CD14-positive monocyte (primary cell): ENCODE data around the gene NPAS3. TPM values are rescaled to one million over a fixed set of nuclear protein-coding genes. Genes with fewer than 3 reads are reported as not detected.

ENCODE experiments used
- DNase-seq, 3 donors: peaks; one replicate each; pipeline ENCODE4 v3.0.0-alpha.2; 2011 to 2022
- H2AFZ ChIP-seq: 2 replicates; pipeline ENCODE4 v1.6.0; 2012; ENCODE audit warnings: mild to moderate bottlenecking, low read depth, low read length, inconsistent platforms; ENCODE audit not compliant: insufficient read depth, poor library complexity, severe bottlenecking
- H3K27ac ChIP-seq, 2 donors: 1 replicate in 1 of 2; 2 replicates in 1 of 2; pipeline ENCODE4 v1.5.1; 2012 to 2013; ENCODE audit warnings: low read length in 2 of 2, control low read depth in 1 of 2, inconsistent platforms in 1 of 2, low read depth in 1 of 2, mild to moderate bottlenecking in 1 of 2
- H3K27me3 ChIP-seq, 2 donors: one replicate each; pipeline versions ENCODE4 v1.6.0 to v1.6.1; 2011 to 2013; ENCODE audit warnings: low read length in 2 of 2; ENCODE audit not compliant: control insufficient read depth in 2 of 2, insufficient read depth in 2 of 2
- H3K36me3 ChIP-seq, 2 donors: replicated peaks in 1 of 2; 1 replicate in 1 of 2; 2 replicates in 1 of 2; pipeline versions ENCODE4 v1.5.1 to v1.6.1; 2012 to 2013; ENCODE audit warnings: low read length in 2 of 2, control low read depth in 1 of 2, inconsistent platforms in 1 of 2, mild to moderate bottlenecking in 1 of 2; ENCODE audit not compliant: insufficient read depth in 2 of 2, control insufficient read depth in 1 of 2
- H3K4me1 ChIP-seq, 2 donors: 1 replicate in 1 of 2; 2 replicates in 1 of 2; pipeline versions ENCODE4 v1.5.1 to v1.6.1; 2012 to 2013; ENCODE audit warnings: low read length in 2 of 2, control low read depth in 1 of 2, inconsistent platforms in 1 of 2, mild to moderate bottlenecking in 1 of 2, moderate library complexity in 1 of 2; ENCODE audit not compliant: insufficient read depth in 2 of 2, control insufficient read depth in 1 of 2
- H3K4me2 ChIP-seq: replicated peaks from 2 replicates; pipeline ENCODE3; 2012; ENCODE audit warnings: low read length, moderate library complexity, mild to moderate bottlenecking; ENCODE audit not compliant: poor library complexity, severe bottlenecking; ENCODE audit errors: extremely low read depth
- H3K4me3 ChIP-seq, 3 experiments: fragments of 200-600 bp in 1 of 3; sonication (generic) in 1 of 3; replicated peaks in 1 of 3; 1 replicate in 2 of 3; 2 replicates in 1 of 3; pipeline ENCODE4 v1.5.1; 2011 to 2013; ENCODE audit warnings: low read length in 3 of 3, mild to moderate bottlenecking in 3 of 3, control low read depth in 2 of 3, low read depth in 2 of 3, inconsistent platforms in 1 of 3, moderate library complexity in 1 of 3
- H3K79me2 ChIP-seq: 2 replicates; pipeline ENCODE4 v1.6.0; 2012; ENCODE audit warnings: mild to moderate bottlenecking, control low read depth, inconsistent platforms, low read length, moderate library complexity; ENCODE audit not compliant: insufficient read depth
- H3K9ac ChIP-seq: 2 replicates; pipeline ENCODE4 v1.6.0; 2017; ENCODE audit warnings: low read length, mild to moderate bottlenecking; ENCODE audit not compliant: insufficient read depth, poor library complexity, severe bottlenecking
- H3K9me3 ChIP-seq, 2 donors: replicated peaks in 1 of 2; 1 replicate in 1 of 2; 2 replicates in 1 of 2; pipeline versions ENCODE4 v1.5.1 to v1.6.1; 2012 to 2013; ENCODE audit warnings: low read length in 2 of 2, control low read depth in 1 of 2; ENCODE audit not compliant: control insufficient read depth in 1 of 2, insufficient read depth in 1 of 2
- H4K20me1 ChIP-seq: 2 replicates; pipeline ENCODE4 v1.6.0; 2012; ENCODE audit warnings: mild to moderate bottlenecking, low read length, control low read depth, moderate library complexity; ENCODE audit not compliant: insufficient read depth
- H3K27ac Mint-ChIP-seq, 7 donors: one replicate each; pipeline ENCODE4 v1.8.0; 2020; ENCODE audit warnings: mild to moderate bottlenecking in 7 of 7, mixed read lengths in 7 of 7, moderate library complexity in 6 of 7, inconsistent platforms in 2 of 7
- H3K27me3 Mint-ChIP-seq, 3 donors: one replicate each; pipeline ENCODE4 v1.8.0; 2021 to 2022; ENCODE audit warnings: low read depth in 3 of 3, mild to moderate bottlenecking in 3 of 3, mixed read lengths in 3 of 3, moderate library complexity in 3 of 3, inconsistent platforms in 1 of 3
- H3K36me3 Mint-ChIP-seq, 2 donors: one replicate each; pipeline ENCODE4 v1.8.0; 2020; ENCODE audit warnings: mixed read lengths in 2 of 2, inconsistent platforms in 1 of 2, mild to moderate bottlenecking in 1 of 2
- H3K4me1 Mint-ChIP-seq: one replicate; pipeline ENCODE4 v1.8.0; 2020; ENCODE audit warnings: mild to moderate bottlenecking, mixed read lengths
- H3K4me3 Mint-ChIP-seq, 2 donors: one replicate each; pipeline ENCODE4 v1.8.0; 2020; ENCODE audit warnings: mild to moderate bottlenecking in 2 of 2, mixed read lengths in 2 of 2, moderate library complexity in 1 of 2
- H3K9me3 Mint-ChIP-seq, 7 donors: one replicate each; pipeline ENCODE4 v1.8.0; 2020 to 2022; ENCODE audit warnings: mixed read lengths in 7 of 7, mild to moderate bottlenecking in 6 of 7, moderate library complexity in 6 of 7, inconsistent platforms in 2 of 7
- WGBS: methylation state at CpG from one replicate; pipeline ENCODE4 v1.1.5; 2013; ENCODE audit warnings: missing lambda C conversion rate; ENCODE audit not compliant: insufficient coverage; 5-methylcytosine and 5-hydroxymethylcytosine counted together
- intact Hi-C, 2 donors: fragments of 100-400 bp; cut with micrococcal nuclease; formaldehyde crosslinking; loops; one replicate each; pipeline versions ENCODE4 v1.15.0 to v1.15.1; 2023
- polyA plus RNA-seq, 3 donors: library from polyadenylated mRNA; depleted of rRNA in 1 of 3; unstranded in 2 of 3; stranded (reverse) in 1 of 3; fragments of 300-500 nt in 2 of 3; fragments of >200 nt in 1 of 3; fragmentation: Illumina TruSeq in 2 of 3; gene quantifications; 1 replicate in 2 of 3; 2 replicates in 1 of 3; pipeline ENCODE4 v1.2.3, GENCODE V29; 2012 to 2021
- TF ChIP-seq, protein P1 (sequence below): fragments of 200-600 bp; IDR thresholded peaks from one replicate; pipeline ENCODE4 v1.8.0; 2022; ENCODE audit warnings: antibody characterized with exemption, mild to moderate bottlenecking

The NPAS3 gene
- polyA plus RNA-seq, 3 donors = not detected

DNA sequence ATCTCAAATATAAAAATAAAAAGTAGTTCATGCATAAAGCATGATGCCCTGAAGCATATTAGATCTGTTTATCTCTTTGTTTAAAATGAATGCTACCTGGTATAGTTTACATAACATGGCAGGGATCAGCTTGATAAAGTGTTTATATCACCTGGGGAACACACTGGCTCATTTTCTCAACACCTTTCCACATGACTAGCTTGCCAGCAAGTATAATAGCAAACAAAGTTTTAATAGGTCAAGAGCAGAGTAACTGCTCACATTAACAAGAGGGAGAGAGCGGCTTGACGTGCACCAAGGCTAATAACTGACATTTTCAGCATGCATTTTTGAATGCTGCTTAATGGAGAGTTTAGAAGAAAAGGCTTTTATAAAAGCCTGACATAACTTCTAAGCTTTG is 765.8 kb downstream of the NPAS3 start:
- no peak for DNase-seq
- Mint-ChIP-seq H3K27me3 (peaks cover 0 to 7% (median 4%) of the 10 kb centered on the region in 3 donors), H3K4me3 (no peak overlapping the region), H3K27ac (no peak overlapping the region), H3K9me3 (peaks cover 0 to 8% (median 0%) of the 10 kb centered on the region in 7 donors), H3K4me1 (no peaks in the 10 kb centered on the region), H3K36me3 (no peaks in the 10 kb centered on the region)
- TF ChIP-seq, protein P1, sequence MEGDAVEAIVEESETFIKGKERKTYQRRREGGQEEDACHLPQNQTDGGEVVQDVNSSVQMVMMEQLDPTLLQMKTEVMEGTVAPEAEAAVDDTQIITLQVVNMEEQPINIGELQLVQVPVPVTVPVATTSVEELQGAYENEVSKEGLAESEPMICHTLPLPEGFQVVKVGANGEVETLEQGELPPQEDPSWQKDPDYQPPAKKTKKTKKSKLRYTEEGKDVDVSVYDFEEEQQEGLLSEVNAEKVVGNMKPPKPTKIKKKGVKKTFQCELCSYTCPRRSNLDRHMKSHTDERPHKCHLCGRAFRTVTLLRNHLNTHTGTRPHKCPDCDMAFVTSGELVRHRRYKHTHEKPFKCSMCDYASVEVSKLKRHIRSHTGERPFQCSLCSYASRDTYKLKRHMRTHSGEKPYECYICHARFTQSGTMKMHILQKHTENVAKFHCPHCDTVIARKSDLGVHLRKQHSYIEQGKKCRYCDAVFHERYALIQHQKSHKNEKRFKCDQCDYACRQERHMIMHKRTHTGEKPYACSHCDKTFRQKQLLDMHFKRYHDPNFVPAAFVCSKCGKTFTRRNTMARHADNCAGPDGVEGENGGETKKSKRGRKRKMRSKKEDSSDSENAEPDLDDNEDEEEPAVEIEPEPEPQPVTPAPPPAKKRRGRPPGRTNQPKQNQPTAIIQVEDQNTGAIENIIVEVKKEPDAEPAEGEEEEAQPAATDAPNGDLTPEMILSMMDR = no peak
- H2AFZ ChIP-seq = no peak overlapping the region
- WGBS = 100% methylated on average over 2 of the region's 2 CpGs
- no peaks in the 10 kb centered on the region for H3K4me1 ChIP-seq
- intact Hi-C loops = no loop called here
- no peaks in the 10 kb centered on the region for H4K20me1 ChIP-seq
- H3K27me3 ChIP-seq = no peaks in the 10 kb centered on the region
- H3K27ac ChIP-seq = no peak overlapping the region
- H3K4me3 ChIP-seq = no peak overlapping the region
- no peak overlapping the region for H3K4me2 ChIP-seq
- H3K36me3 ChIP-seq = no peaks in the 10 kb centered on the region
- H3K79me2 ChIP-seq = no peaks in the 10 kb centered on the region
- no peak overlapping the region for H3K9ac ChIP-seq
- no peaks in the 10 kb centered on the region for H3K9me3 ChIP-seq

DNA sequence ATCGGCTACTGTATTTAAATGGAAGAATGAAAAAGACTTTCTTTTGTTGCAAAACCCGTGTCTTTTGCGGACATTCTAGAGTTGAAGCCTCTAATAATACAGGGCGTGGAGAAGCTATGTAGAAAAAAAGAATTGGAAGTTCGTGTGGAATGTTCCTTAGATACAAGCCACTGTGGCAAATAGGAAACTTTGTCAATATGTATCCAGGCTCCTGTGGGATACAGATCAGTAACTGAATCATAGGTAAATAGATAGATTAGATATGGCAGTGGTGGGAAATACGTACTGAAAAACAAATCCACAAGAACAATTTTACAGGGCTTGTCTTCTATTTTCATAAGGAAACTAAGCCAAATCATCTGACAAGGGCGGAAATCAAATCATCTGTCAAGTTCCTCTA is 766.8 kb downstream of the NPAS3 start:
- H3K27ac ChIP-seq = no peak overlapping the region
- intact Hi-C loops = no loop called here
- H3K36me3 Mint-ChIP-seq = no peaks in the 10 kb centered on the region
- no peaks in the 10 kb centered on the region for H3K9me3 ChIP-seq
- H3K9me3 Mint-ChIP-seq = peaks cover 0 to 8% (median 0%) of the 10 kb centered on the region in 7 donors
- no peak overlapping the region for H3K4me2 ChIP-seq
- H3K27me3 Mint-ChIP-seq = peaks cover 0 to 9% (median 4%) of the 10 kb centered on the region in 3 donors
- H3K4me3 ChIP-seq = no peak overlapping the region
- H3K4me3 Mint-ChIP-seq = no peak overlapping the region
- no peaks in the 10 kb centered on the region for H3K36me3 ChIP-seq
- no peak overlapping the region for H2AFZ ChIP-seq
- H4K20me1 ChIP-seq = no peaks in the 10 kb centered on the region
- H3K79me2 ChIP-seq = no peaks in the 10 kb centered on the region
- no peaks in the 10 kb centered on the region for H3K4me1 ChIP-seq
- no peak overlapping the region for H3K27ac Mint-ChIP-seq
- no peaks in the 10 kb centered on the region for H3K4me1 Mint-ChIP-seq
- TF ChIP-seq, protein P1 = no peak
- 85% methylated on average over 3 of the region's 7 CpGs for WGBS
- no peak for DNase-seq
- no peak overlapping the region for H3K9ac ChIP-seq
- no peaks in the 10 kb centered on the region for H3K27me3 ChIP-seq
